NOMO-1 treated with dmso at 0.1 percent for 144 hours (cell line): Measurements from ENCODE around the gene MRPL55.
A peak's percentile ranks its signal among the peaks of the same experiment; 100 is the strongest.

Source experiments
- DNase-seq: peaks from one replicate; lab custom pipeline; 2025; ENCODE audit not compliant: unreplicated experiment; lab: John Stamatoyannopoulos, UW

Gene MRPL55

DNA sequence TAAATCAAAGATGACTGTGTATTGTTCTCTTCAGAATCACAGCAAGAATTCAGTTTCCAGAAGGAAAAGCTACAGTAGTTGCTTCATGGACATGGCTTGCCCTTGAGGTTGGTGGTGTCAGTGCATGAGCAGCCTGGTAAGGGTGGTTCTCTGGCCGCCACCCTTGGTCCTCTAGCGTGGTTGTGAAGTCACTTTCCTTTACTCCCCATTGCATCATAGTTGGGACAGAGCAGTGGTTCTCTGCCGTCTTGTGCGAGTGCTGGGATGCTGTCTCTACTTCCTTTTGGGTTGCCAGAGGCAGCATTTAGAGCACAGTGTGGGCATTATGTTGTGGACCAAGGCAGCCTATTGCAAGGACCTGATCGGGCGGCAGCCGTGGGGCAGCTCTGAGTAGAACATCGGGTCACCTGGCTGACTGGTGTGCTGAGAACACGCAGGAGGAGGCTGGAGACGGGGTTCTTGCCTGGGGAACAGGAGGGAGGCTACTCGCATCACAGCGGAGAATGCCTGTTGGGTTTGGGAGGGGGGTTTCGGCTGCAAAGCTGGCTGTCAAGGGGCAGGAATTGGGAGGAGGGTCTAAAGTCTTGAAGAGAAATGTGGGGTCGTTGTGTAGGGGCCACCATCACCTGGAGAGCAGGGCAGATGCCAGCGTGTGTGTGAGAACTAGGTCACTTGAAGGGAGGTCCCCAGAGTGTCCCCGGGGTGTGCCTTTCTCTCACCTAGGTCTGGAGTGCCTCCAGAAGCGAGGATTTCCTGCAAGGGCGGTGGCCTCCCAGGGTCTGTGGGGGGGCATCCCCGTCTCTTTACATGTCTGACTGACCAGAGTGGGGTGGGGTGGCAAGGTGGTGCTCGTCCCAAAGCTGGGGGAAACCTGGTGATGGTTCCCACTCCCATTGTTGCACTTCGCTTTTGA, 20.3 kb downstream of the MRPL55 start:
- DNase-seq, result peak; percentile 58

GRCh38 chr1:228087771-228088251, 21.3 kb downstream of the MRPL55 start:
- no peak for DNase-seq

DNA sequence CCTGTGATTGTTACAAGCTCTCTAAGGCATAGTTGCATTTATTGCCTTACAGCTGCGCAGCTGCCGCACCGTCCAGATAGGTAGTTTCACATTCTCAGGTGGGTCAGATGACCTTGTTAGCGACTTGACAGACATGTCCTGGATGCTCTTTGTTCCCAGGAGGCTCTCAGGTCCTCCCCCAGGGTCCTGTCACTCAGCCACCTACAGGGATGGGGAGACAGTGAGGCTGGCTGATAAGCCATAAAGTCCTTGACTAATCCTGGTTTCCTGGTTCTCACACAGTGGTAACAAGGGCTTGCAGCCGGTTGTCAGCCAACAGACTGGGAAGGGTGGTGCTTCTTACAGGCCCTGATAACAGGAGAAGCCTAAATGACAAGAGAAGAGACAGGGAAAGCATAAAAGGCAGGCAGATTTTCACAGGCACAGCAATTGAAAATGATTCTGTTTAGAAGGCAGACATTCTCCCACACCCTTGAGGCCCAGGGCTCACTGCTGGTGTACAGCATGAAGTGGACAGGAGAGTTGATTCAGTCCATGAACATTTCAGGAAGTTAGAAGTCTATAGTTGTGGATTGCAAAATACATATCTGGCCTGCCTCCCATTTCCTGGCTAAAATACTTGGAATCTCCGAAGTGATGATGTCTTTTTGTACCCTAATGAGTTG, 23.7 kb downstream of the MRPL55 start:
- no peak for DNase-seq

DNA sequence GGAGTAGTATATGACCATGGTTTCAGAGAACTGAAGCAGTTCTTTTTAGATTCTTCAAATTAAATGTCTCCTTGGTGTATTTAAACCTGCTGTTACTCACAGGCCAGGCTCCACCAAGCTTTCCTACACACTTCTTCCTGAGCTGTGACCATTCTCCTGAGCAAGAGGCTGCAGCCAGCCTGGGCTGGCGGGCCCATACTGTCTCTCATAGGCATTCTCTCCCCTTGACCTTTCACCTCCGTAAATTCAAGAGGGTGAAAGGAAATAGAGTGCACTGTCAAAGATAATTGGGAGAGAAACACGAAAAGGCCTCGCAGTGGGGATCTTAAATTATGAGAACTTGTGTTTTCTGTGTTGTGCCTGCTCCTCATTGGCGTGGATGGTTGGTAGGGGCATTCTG, 24.3 kb downstream of the MRPL55 start:
- no peak for DNase-seq

DNA sequence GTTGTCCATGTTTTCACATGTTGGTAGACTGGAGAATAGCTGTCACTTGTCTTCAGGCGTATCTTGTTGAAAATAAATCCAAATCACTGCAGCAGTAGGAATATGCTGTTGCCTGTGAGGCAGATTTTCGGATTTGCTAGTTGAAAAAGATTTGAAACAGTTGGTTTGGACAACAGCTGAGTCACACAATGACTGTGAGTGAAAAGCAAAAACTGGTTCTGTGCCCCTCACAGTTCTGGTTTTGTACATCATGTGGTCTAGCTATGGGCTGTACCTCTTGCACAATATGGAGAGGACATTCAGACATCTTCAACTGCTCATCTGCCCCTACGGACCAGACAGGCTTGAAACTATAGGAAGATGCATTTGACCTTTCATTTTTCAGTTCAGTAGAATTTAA, 24.8 kb downstream of the MRPL55 start:
- DNase-seq, result peak; percentile 27

- DNase-seq, result no peak
Observed at GRCh38 chr1:228083871-228084278, 25.2 kb downstream of the MRPL55 start.

- no peak for DNase-seq
Observed at GRCh38 chr1:228082918-228083870, 25.9 kb downstream of the MRPL55 start.

- peak; percentile 87 for DNase-seq
Observed at GRCh38 chr1:228082214-228082917, 26.7 kb downstream of the MRPL55 start, which contains the start of gene ARF1. Gene ARF1 (plus strand): TSS chr1:228082708. CDS start chr1:228097115, 14,407 bp downstream.

- DNase-seq, result no peak
Observed at GRCh38 chr1:228081578-228082213, 27.4 kb downstream of the MRPL55 start.

GRCh38 chr1:228081144-228081543, 28.0 kb downstream of the MRPL55 start:
- DNase-seq, result no peak

DNA sequence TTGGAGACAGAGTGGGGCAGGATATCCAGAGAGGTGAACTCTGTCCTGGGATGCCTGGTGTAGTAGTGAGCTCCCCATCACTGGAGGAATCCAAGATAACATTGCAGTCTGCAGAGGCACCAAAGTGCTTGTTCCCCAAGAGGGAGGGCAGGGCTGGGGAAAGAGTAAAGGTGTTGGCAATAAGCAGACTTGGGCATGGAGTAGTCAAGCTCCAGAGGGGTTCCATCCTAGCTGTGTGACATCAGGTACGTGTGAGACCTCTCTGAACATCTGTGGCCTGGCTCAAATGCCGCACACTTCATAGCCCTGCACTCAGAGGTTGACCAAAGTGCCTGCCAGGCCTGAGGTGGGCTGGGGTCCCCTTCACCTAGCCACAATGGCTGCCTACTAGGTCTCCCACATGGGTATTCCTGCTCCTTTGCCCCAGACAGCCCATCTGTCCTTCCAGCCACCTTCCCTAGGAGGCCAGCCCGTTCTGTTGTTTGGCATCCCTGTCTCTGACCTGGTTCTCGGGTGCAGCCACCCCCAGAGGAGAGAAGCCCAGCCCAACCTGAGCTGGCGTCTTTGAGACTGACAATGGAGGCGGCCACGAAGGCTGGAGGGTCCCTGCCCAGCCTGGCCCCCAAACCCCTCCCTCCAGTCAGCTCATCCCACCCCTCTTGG, 29.4 kb downstream of the MRPL55 start:
- no peak for DNase-seq

- DNase-seq, result no peak
Observed at GRCh38 chr1:228079013-228079412, 30.1 kb downstream of the MRPL55 start.

DNA sequence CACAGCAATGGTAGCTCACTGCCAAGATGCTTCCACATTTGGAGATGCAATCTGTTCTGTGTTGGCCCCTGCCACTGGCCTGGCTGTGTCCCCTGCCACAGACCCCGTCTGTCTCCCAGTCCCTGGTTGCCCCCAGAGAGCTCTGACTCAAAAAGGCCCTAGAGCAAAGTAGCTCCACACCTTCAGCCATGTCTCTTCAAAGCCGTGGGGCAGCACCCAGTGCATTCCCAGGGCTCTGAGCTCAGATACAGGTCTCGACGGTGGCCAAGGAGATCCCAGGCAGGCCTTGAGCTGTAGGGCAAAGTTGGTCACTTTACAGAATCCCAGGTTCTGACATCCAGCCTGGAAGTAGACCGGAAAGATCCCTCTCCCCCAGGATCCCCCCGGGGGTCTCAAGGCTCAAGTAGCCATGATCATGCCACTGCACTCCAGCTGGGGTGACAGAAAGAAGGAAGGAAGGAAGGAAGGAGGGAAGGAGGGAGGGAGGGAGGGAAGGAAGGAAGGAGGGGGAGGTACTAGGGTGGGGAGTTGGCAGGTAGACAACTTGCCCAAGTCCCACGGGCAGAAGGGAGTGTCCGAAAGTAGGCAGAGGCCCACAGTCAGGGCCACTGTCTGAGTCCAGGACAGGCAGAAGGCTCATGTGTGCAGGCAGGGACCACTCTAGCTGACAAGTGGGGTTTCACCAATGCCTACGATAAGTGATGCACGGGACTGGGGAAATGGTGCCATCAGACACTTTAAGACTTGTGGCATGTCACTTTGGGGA, 31.4 kb downstream of the MRPL55 start:
- DNase-seq, result no peak

DNA sequence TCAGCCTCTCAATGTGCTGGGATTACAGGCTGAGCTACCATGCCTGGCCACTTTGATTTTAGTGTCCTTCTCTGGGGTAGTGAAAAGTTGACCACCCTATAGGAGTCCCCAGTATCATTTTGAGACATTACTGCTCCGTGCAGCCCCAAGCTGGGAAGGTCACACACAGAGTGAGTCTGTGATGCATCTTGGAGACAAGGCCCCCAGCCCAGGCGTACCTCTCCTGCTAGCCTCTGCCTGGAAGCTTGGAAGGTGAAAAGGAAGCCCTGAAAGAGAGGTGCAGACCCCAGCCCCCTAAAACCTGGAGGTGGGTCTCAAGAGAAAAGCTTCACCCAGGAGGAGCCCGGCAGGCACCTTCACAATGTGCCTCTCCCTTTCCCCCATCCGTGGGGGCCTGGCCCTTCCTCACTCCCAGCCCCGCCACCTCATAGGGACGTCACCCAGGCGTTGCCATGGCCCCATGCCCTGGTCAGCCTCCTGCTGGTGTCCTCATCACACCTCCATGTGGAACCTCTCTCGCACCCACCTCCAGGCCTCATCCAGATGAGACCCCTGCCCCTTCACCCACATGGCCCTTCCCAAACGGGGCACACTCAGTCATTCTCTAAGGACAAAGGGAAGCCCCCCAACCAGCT, 32.2 kb downstream of the MRPL55 start:
- DNase-seq, result no peak

DNA sequence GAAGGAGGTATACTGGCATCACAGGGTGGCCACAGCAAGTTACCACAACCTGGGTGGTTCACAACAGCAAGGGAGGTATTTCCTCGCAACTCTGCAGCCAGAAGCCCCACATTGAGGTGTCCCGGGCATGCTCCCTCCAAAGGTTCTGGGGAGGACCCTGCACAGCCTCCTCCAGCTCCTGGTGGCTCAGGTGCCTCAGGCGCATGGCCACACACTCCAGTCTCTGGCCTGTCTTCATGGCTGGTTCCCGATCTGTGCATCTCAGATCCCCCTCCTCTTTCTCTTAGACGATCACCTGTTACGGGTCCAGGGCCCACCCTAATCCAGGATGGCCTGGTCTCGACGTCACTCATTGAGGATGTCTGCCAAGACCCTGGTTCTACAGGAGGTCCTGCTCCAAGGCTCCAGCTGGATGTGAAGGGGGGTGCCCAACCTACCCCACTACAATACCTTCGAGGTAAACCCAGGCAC, 33.3 kb downstream of the MRPL55 start:
- no peak for DNase-seq

GRCh38 chr1:228074954-228075730, 34.0 kb downstream of the MRPL55 start:
- no peak for DNase-seq

GRCh38 chr1:228073857-228074545, 35.1 kb downstream of the MRPL55 start:
- DNase-seq, result no peak
